Motor neuron (in vitro differentiated cells): ENCODE results near the gene SEMA3B. TPM values are rescaled to one million over a fixed set of nuclear protein-coding genes. Genes with fewer than 3 reads are reported as not detected.
"Not testable (repeated sequence)": the region's sequence is repeated elsewhere in the genome, so short reads cannot be mapped to it uniquely, and the experiment has no call there.

Experiments used
- ATAC-seq, 8 experiments: fragments of 200-7000 bp; cut with Tn5 transposase; replicated peaks in 6 of 8; 2 replicates each; pipeline ENCODE4 v1.8.0; 2021; ENCODE audit warnings: mild to moderate bottlenecking in 8 of 8, moderate library complexity in 8 of 8
- H3K27ac ChIP-seq, 2 donors: fragments of 250-450 bp; sonication (Bioruptor Pico); 2 replicates each; pipeline ENCODE4 v1.9.0; 2021; ENCODE audit warnings: antibody characterized with exemption in 2 of 2, mild to moderate bottlenecking in 2 of 2, moderate library complexity in 1 of 2
- H3K4me1 ChIP-seq, 2 donors: fragments of 250-450 bp; sonication (Bioruptor Pico); replicated peaks in 1 of 2; 2 replicates each; pipeline ENCODE4 v1.6.1; 2021; ENCODE audit warnings: antibody characterized with exemption in 2 of 2, mild to moderate bottlenecking in 2 of 2, moderate library complexity in 1 of 2
- H3K4me3 ChIP-seq, 5 donors: fragments of 250-450 bp; sonication (Bioruptor Pico); 2 replicates each; pipeline ENCODE4 v1.9.0; 2021; ENCODE audit warnings: antibody characterized with exemption in 5 of 5, mild to moderate bottlenecking in 5 of 5, moderate library complexity in 4 of 5
- WGBS, 10 experiments: fragments of 450-650 bp; shearing (Covaris generic); methylation state at CpG; one replicate each; pipeline ENCODE4 v1.0.0; 2022; 5-methylcytosine and 5-hydroxymethylcytosine counted together
- in situ Hi-C, 9 experiments: fragments of 400-800 bp; cut with MboI; loops; one replicate each; pipeline ENCODE4 v1.15.0; 2021; ENCODE audit warnings: low sequenced_read_pairs in 9 of 9, low pct_unique_long_range_greater_than_20kb in 2 of 9; ENCODE audit not compliant: unreplicated experiment in 9 of 9
- total RNA-seq, 8 experiments: library from RNA; unstranded; fragments of 300-600 nt; gene quantifications; 2 replicates each; pipeline versions ENCODE4 v1.2.3 to v1.2.4, GENCODE V29; 2022

SEMA3B gene
- total RNA-seq, 8 experiments from 2014 or later, result 2.0 to 20.8 (median 6.9) TPM

DNA sequence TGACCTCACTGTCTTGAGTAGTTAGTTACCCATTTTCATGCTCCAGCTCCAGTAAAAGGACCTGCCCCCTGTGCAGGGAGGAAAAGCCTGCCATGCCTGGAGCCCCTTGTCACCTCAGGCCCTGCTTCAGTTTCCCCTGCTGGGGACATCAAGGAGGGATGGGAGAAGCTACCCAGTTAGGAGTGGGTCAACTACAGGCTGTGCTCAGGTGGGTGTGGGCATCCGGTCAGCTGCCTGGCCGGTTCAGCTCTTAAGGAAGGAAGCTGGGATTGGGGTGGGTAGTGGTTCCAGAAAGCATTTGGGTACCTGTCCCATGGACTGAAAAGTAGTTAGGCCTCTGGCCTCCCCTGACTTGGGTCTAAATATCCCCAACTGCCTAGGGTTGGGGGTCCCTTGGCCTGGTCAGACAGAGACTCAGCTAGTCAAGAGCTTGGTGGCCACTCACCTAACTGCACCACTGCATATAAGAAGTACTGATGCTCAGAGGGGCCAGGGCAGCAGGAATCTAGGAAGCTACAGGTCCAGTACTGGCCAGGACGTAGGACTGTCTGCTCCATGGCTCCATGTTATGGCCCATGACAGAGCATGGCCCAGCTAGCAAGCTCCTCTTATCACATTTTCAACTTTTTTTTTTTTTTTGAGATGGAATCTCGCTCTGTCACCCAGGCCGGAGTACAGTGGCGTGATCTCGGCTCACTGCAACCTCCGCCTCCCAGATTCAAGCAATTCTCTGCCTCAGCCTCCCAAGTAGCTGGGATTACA lies 10.5 kb downstream of the SEMA3B start:
- ATAC-seq, result peak in 1 of 8 experiments; percentile 5
- Histone ChIP-seq H3K4me1 (no peaks in the 10 kb centered on the region), H3K27ac (no peak overlapping the region), H3K4me3 (no peak overlapping the region)
- in situ Hi-C loops, result loop anchor here in 2 of 9 experiments (10.0 kb wide), 1 partner anchor 85 kb away; the partner anchor contains the start of gene GNAT1 (in 2 of the 2)
- WGBS, 10 experiments, result 92 to 100% (median 94%) methylated on average over 1 to 7 of the region's 8 CpGs; no CpG with 5 or more reads in 4 of the 10 experiments

DNA sequence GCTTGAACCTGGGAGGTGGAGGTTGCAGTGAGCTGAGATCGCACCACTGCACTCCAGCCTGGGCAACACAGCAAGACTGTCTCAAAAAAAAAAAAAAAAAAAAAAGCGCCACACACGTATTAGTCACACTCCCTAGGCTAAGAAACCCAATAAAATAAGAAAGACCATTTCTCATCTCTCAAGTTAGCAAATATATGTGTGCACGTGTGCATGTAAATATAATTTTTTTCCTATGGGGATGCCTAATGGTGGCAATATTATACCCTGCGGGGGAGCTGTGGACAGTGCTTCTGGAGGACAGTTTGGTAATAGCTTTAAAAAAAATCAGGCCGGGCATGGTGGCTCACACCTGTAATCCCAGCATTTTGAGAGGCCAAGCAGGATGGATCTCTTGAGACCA lies 15.2 kb downstream of the SEMA3B start:
- WGBS, 10 experiments, result 74 to 100% (median 93%) methylated on average over 1 to 6 of the region's 6 CpGs; no CpG with 5 or more reads in 2 of the 10 experiments
- in situ Hi-C loops, result not testable (repeated sequence)

DNA sequence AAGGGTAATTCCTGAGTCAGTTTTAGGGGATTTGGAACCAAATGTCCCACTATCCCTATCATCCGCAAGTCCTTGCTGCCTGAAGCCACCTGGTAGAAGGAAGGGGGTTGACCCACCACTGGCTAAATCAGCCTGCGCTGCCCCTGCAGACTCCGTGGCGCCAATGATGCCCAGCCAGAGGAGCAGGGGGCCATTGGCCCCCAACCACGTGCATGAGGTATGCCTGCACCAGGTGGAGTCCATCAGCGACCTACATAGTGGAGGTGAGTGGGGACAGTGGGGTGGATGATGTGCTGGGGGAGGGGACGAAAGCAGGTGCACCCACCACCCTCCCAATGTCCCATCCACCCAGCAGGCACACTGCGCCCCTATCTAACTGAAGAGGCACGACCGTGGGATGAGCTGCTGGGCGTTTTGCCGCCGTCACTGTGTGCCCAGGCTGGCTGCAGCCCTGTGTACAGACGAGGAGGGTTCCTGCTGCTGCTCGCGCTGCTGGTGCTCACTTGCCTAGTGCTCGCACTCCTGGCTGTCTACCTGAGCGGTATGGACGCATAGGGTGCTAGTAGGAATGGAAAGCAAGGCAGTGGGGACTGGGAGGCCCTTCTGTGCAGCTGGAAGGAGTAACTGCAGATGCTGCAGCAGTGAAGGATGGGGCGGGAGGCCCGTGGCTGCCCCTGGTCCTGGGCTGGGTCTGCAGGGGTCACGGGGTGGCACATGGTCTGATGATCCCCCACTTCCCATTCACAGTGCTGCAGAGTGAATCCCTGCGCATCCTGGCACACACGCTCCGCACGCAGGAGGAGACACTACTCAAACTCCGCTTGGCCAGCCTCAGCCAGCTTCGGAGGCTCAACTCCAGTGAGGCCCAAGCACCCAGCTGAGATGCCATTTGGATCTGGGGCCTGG lies 17.6 kb downstream of the SEMA3B start:
- in situ Hi-C loops, result no loop called here
- 93 to 100% (median 97%) methylated on average over 1 to 16 of the region's 28 CpGs; no CpG with 5 or more reads in 5 of the 10 experiments for WGBS, 10 experiments
- Histone ChIP-seq H3K4me3 (no peak overlapping the region), H3K4me1 (peaks cover 4 to 5% of the 10 kb centered on the region in 2 donors), H3K27ac (no peak overlapping the region)
- peak in 4 of 8 experiments; percentile 11 to 18 (median 16) for ATAC-seq

More for the DNA sequence above, 15.2 kb downstream of the SEMA3B start:
- not testable (repeated sequence) for ATAC-seq, H3K4me3 ChIP-seq, H3K4me1 ChIP-seq, H3K27ac ChIP-seq

DNA sequence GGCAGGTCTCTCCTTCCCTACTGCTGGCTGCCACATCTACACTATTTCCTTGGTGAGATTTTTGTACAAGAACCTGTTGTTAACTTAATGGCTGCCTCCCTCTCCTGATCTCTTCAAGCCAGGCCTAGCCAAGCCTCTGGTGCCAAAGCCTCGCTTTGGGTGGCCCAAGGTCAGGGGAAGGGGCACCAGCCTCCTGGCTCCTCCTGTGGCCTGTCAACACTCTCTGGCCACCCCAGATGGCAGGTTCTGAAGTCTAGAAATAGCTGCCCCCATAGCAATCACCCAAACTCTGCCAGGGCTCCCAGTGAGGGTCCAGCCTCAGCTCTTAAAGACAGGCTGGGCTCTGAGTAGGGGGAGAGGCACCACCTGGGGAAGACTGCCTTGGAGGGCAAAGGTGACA lies 18.3 kb downstream of the SEMA3B start:
- H3K4me3 ChIP-seq, result no peak overlapping the region
- H3K4me1 ChIP-seq, result peaks cover 4 to 5% of the 10 kb centered on the region in 2 donors
- no peak for ATAC-seq
- no peak overlapping the region for H3K27ac ChIP-seq
- 100% methylated on average over 1 of the region's 1 CpG; no CpG with 5 or more reads in 8 of the 10 experiments for WGBS, 10 experiments
- in situ Hi-C loops, result no loop called here

DNA sequence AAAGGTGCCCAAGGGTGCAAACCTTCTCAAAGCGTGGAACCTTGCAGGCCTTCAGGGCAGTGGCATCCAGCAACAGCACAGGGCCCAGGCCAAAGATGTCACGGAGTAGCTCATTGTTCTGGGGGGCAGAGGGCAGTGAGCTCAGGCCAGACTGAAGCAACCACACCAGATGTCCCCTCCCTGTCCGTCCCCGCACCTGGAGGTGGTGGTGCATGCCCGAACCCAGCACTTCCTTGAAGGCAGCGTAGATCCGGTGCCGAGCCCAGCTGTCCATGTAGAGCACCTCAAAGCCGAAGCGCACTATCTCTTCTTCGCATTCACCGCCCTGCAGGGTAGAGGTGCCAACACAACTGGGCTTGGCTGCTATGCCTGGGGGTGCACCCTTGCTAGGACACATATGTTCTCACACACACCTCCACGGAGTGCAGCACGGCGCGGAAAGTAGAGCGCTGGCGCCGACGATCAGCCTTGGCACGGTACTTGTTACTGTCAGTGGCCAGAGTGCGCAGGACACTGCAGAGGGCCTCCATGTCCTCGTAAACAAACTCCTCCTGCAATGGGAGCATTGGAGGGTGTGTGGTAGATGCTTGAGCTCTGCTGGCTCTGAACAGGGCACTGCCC lies 19.6 kb downstream of the SEMA3B start:
- 80 to 100% (median 94%) methylated on average over 1 to 10 of the region's 23 CpGs; no CpG with 5 or more reads in 4 of the 10 experiments for WGBS, 10 experiments
- ATAC-seq, result no peak
- in situ Hi-C loops, result no loop called here

DNA sequence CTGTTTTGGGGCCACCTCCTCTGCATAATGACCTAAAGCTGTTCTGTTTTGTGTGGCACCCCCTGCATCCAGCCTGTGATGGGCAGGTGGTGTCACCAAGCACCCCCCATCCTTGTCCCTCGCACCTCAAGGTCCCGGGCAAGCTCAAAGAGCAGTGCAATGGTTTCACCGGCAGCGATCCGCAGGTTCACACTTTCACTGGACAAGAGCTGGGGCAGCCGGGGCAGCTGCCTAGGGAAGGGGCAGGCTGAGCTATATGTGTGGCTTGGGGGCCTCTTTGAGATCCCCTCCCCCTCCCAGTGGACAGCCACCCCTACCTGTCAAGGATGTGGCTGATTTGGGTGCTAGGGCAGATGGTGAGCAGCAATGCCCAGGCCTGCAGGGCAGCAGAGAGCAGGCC lies 20.2 kb downstream of the SEMA3B start:
- 82 to 100% methylated on average over 2 to 4 of the region's 6 CpGs; no CpG with 5 or more reads in 8 of the 10 experiments for WGBS, 10 experiments
- ATAC-seq, result no peak
- in situ Hi-C loops, result no loop called here
- H3K4me1 ChIP-seq, result peaks cover 7 to 10% of the 10 kb centered on the region in 2 donors
- no peak overlapping the region for H3K27ac ChIP-seq
- no peak overlapping the region for H3K4me3 ChIP-seq

More for the DNA sequence above, 19.6 kb downstream of the SEMA3B start:
- no peak overlapping the region for H3K4me3 ChIP-seq
- peaks cover 7 to 10% of the 10 kb centered on the region in 2 donors for H3K4me1 ChIP-seq
- no peak overlapping the region for H3K27ac ChIP-seq

DNA sequence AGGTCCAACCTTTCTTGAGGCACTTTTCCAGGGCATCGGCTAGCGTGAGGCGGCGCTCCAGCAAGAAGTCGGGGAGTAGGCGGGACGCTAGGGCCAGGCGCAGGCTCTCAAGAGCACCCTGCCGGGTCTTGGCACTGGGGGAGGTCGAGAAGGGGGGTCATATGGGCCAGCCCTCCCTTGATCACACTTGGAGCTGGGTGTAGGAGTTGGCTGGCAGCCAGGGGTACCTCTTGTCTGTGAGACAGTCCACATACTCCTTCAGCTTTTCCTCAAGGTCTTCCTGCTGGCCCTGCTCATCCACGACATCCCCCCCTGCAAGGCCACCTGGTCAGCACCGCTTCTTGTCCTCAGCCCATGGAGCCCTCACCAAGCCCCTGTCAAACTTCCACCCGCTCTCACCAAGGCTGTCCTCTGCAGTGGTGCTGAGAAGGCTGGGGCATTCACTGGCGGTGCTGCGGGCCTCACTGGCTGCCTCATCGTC lies 21.3 kb downstream of the SEMA3B start:
- no peak for ATAC-seq
- WGBS, 10 experiments, result 83 to 100% (median 89%) methylated on average over 1 to 7 of the region's 16 CpGs; no CpG with 5 or more reads in 5 of the 10 experiments
- no peak overlapping the region for H3K4me3 ChIP-seq
- peaks cover 7 to 10% of the 10 kb centered on the region in 2 donors for H3K4me1 ChIP-seq
- H3K27ac ChIP-seq, result no peak overlapping the region
- in situ Hi-C loops, result no loop called here

DNA sequence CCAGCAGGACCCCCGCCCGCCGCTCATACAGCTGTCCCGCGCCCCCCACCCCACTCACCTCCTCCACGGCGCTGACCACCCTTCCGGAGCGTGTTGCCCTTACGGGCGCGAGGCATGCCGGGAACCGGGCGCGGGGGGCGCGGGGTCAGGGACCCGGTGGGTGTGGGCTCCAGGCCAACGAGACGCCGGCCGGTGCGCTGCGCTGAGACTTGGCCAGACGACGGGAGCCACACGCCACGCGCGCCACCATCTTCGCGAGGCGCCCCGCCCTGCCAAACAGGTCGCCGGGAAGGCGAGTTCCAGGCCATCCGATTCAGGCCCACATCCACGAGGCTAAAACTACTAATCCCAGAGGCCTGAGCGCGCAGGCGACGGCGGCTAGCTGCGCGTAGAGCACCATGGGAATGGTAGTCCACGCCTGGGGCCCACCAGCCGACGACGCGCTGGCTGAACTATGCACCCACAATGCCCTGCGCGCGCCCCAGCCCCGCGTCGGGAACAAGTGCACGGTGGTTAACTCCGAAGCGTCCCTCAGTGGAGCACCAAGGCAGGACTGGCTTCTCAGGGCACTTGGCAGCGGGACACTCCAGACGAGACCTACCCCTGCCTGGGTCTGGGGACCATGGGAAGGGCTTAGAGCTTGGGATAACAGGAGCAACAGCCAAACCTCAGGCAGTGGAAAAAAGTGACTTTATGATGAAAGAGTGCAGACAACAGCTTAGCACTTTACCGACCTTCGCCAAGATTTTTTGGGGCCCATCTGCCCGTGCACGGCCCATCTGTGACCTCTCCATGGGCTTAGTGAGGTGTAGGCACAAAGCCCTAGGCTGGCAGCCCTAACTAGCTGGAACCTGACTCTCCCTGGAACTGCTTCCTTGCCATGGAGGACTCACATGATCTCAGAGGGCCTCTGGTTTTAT lies 23.5 kb downstream of the SEMA3B start, which contains the start of gene IFRD2:
Gene IFRD2 (minus strand): TSS at position 271 of the 920 bp plus-strand sequence. CDS start 155 bp downstream, at position 116.
- in situ Hi-C loops, result no loop called here
- ATAC-seq, result peak; percentile 93 to 97 (median 94)
- 0 to 45% (median 1%) methylated on average over 2 to 21 of the region's 67 CpGs; no CpG with 5 or more reads in 5 of the 10 experiments for WGBS, 10 experiments

DNA sequence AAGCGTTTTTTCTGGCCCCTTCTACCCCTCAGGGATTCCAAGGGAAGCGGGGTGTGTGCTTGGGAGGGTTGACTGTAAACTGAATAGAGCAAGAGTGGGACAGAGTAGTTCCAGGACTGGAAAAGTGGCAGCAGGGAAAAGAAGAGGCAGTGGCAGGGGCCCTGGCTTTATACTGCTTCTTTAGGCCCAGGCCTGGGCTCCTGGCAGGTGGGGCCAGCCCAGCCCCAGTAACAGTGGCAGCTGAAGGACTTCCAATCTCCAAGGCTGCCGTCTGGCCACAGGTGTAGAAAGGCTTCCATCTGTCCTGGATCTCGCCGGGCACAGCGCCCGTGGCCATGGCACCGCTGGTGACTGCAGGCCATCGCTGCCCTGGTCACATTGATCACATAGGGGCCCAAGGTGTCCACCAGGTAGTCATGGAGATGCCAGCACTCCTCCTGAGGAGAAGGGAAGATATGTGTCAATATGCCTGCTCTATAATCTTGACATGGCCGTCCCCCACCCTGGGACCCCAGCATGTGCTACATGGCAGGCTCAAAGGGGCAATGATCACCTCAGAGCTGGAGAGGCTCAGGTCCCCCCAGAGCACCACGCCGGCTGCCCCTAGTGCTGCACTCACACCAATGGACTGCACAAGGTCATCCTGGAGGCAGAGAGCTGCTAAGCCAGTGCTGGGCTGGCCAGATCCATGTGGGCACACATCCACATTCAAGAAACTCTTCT lies 24.3 kb downstream of the SEMA3B start:
- 0 to 100% (median 42%) methylated on average over 1 to 8 of the region's 12 CpGs; no CpG with 5 or more reads in 6 of the 10 experiments for whole genome bisulfite sequencing, 10 experiments
- Histone ChIP-seq H3K27ac (peak overlapping the region in 1 of 2 donors; percentile 50), H3K4me1 (peaks cover 10 to 14% of the 10 kb centered on the region in 2 donors), H3K4me3 (peak overlapping the region in 2 of 5 donors; percentile 79 to 97)
- in situ Hi-C loops, result no loop called here
- no peak for ATAC-seq

More for the DNA sequence above, 23.5 kb downstream of the SEMA3B start, which contains the start of gene IFRD2:
- Histone ChIP-seq H3K4me3 (peak within 1 kb of the TSS; percentile 70 to 97 (median 75)), H3K27ac (peak within 1 kb of the TSS; percentile 37 to 71), H3K4me1 (peaks cover 7 to 10% of the 10 kb centered on the region in 2 donors)

DNA sequence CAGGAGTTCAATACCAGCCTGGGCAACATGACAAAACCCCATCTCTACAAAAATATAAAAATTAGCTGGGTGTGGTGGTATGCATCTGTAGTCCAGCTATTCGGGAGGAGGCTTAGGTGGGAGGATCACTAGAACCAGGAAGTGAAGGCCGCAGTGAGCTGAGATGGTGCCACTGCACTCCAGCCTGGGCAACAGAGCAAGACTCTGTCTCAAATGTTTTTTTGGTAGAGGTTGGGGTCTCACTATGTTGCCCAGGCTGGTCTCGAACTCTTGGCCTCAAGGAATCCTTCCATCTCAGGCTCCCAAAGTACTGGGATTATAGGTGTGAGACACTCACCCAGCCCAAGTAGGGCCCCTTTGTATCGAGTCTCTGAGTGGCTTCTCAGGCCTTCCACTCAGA lies 25.1 kb downstream of the SEMA3B start:
- no peak overlapping the region for H3K27ac ChIP-seq
- ATAC-seq, result no peak
- peaks cover 13 to 15% of the 10 kb centered on the region in 2 donors for H3K4me1 ChIP-seq
- H3K4me3 ChIP-seq, result no peak overlapping the region
- WGBS, 10 experiments, result 68 to 100% (median 86%) methylated on average over 1 to 4 of the region's 4 CpGs; no CpG with 5 or more reads in 5 of the 10 experiments
- in situ Hi-C loops, result no loop called here
